Measurements from ENCODE around the gene C5AR2.
A peak's percentile ranks its signal among the peaks of the same experiment; 100 is the strongest.
"Not testable (repeated sequence)": the region's sequence is repeated elsewhere in the genome, so short reads cannot be mapped to it uniquely, and the experiment has no call there.

The C5AR2 gene

DNA sequence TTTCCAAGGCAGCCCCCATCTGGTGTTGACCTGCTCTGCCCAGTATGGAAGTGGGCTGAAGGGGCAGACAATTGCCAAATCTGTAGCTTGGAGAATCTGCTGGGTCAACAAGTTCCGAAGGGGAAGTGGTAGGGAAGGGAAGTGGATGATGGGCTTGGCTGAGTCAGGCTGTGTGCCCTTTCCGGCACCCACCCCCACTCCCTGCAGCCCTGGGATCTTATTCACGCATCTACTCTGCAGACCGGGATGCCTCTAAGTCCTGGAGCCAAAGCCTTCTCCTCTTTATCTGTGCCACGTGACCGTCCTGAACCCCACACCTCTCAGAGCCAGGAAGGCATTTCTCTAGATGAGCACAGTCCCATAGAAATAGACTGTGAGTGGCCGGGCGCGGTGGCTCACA lies 7.5 kb upstream of the C5AR2 start:
- no peak for DNase-seq

DNA sequence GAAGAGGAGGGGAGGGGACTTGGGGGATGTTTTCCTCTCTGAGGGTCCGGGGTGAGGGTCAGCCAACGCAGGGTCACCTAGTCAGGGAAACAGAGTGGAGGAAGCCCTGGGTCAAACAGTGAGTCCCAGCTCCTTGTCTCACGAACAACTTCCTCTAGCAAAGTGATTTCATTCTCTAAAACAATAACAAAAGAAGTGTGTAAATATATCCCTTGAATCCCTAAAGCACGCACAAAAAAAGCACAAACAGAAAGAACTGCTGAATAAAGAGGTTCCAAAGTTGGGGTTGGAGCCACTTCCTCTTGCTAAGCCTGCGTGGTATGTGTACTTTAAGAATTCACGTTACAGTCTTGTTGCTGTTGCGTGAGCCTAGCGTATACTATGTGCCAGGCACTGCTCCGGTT lies 1.5 kb upstream of the C5AR2 start:
- no peak for DNase-seq

DNA sequence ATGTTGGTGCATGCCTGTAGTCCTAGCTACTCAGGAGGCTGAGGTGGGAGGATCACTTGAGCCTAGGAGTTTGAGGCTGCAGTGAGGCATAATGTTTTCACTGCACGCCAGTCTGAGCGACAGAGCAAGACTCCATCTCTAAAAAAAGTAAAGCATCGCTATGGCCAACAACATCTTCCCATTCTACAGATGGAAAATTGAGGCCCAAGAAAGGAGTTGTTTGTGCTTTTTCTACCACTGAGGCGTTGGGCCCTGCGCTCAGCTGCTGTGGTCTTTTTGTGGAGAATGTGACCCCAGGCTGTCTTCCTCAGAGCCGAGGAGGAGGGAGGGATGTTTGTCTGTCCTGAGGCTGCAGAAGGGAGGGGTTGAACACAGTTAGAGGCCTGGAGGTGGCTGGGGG lies 485 bp upstream of the C5AR2 start:
- DNase-seq, result no peak

DNA sequence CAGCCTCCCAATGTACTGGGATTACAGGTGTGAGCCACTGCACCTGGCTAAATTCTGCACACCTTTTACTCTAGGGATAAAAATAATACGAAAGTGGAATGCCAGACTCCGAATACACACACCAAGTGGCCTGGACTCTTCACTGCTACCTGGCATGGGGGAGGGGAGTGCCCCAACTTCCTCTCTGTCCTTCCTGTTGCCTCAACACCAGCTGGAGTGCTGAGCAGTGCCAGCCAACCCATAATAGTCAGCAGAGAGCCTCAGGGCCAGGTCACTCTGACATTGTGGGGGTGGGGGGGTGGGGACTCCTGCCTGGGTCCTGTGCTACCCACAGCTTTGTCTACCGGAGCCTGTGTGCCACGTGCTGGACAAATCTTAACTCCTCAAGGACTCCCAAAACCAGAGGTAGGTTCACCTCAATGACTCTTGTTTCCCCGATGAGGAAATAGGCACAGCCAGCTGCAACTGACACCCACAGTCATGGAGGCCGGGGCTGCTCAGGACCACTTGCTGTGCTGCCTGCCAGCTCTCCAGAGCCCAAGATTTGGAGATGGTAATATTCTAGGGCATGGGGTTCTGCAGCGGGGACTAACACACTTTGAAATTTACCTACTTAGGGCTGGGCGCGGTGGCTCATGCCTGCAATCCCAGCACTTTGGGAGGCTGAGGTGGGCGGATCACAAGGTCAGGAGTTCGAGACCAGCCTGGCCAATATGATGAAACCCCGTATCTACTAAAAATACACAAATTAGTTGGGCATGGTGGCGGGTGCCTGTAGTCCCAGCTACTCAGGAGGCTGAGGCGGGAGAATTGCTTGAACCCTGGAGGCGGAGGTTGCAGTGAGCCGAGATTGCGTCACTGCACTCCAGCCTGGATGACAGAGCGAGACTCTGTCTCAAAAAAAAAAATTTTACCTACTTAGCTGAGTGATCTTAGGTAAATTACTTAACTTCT lies 5.1 kb downstream of the C5AR2 start:
- not testable (repeated sequence) for DNase-seq

DNA sequence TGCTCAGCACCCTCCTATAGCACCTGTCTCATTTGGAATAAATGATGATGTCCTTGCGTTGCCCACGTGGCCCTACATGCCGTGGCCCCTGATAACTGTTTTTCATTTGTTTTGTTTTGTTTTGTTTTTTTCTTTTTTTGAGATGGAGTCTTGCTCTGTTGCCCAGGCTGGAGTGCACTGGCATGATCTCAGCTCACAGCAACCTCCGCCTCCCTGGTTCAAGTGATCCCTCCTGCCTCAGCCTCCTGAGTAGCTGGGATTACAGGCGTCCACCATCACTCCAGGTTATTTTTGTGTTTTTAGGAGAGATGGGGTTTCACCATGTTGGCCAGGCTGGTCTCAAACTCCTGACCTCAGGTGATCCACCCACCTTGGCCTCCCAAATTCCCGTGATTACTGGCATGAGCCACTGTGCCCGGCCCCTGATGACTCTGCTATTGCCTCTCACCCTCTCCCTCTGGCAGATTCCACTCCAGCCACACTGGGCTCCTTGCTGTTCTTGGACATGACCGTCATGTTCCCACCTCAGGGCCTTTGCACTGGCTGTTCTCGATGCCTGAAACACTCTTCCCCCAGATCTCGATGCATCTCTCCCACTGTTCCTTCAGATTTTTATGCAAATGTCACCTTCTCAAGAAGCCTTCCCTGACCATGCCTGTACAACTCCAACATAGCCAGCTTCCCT lies 7.4 kb downstream of the C5AR2 start:
- DNase-seq, result no peak

DNA sequence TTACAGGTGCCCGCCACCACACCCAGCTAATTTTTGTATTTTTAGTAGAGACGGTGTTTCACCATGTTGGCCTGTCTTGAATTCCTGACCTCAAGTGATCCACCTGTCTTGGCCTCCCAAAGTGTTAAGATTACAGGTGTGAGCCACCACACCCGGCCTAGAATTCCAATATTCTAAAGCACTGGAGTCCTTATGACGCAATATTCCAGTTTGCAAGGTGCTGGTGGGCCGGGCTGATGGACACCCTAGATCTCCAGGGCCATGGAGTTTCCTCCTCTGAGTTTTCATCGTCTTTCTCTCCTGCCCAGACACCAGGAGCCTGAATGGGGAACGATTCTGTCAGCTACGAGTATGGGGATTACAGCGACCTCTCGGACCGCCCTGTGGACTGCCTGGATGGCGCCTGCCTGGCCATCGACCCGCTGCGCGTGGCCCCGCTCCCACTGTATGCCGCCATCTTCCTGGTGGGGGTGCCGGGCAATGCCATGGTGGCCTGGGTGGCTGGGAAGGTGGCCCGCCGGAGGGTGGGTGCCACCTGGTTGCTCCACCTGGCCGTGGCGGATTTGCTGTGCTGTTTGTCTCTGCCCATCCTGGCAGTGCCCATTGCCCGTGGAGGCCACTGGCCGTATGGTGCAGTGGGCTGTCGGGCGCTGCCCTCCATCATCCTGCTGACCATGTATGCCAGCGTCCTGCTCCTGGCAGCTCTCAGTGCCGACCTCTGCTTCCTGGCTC lies 8.7 kb downstream of the C5AR2 start:
- no peak for DNase-seq

DNA sequence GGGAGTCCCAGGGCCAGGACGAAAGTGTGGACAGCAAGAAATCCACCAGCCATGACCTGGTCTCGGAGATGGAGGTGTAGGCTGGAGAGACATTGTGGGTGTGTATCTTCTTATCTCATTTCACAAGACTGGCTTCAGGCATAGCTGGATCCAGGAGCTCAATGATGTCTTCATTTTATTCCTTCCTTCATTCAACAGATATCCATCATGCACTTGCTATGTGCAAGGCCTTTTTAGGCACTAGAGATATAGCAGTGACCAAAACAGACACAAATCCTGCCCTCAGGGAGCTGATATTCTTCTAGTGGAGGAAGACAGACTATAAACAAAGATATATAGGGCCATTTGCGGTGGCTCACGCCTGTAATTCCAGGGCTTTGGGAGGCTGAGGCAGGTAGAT lies 9.8 kb downstream of the C5AR2 start:
- DNase-seq, result no peak

DNA sequence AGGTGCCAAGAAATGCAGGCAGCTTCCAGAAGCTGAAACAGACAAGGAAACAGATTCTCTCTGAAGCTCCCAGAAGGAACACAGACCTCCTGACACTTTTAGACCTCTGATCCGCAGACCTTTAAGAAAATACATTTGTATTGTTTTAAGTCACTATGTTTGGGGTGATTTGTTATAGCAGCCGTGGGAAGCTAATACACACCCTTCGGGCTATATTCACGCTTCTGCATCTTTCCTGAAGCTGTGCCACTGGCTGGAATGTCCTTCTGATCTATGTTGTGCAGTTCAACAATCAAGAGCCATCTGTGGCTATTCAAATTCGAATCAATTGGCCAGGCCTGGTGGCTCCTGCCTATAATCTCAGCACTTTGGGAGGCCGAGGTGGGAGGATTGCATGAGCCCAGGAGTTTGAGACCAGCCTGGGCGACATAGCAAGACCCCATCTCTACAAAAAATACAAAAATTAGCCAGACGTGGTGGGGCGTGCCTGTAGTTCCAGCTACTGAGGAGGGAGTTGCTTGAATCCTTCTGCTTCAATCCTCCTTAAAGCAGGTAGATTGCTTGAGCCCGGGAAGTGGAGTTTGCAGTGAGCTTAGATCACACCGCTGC lies 11.3 kb downstream of the C5AR2 start:
- no peak for DNase-seq

DNA sequence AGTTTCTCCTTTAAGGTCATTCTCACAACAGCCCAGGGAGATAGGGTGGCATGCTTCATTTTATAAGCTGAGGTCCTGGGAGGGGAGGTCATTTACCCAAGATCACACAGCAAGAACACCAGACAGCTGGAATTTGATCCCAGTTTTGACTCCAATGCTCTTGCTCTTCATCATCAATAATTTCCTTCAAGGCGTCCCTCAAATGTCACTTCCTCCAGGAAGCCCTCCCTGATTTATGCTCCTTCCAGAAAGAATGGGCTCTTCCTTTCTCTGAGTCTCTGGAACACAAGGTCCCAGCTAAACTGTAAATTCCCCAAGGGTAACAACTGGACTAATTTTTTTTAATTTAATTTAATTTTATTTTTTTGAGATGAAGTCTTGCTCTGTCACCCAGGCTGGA lies 12.4 kb downstream of the C5AR2 start:
- DNase-seq, result no peak

DNA sequence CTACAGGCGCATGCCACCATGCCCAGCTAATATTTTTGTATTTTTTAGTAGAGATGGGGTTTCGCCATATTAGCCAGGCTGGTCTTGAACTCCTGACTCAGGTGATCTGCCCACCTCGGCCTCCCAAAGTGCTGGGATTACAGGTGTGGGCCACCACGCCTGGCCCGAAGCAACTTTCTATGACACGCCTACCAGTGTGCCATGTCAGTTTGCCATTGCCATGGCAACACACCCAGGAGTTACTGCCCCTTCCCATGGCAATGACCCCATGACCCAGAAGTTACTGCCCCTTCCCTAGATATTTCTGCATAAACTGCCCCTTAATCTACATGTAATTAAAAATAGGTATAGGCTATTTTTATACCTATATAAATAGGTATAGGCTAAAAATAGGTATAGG lies 14.0 kb downstream of the C5AR2 start:
- DNase-seq, result not testable (repeated sequence)

DNA sequence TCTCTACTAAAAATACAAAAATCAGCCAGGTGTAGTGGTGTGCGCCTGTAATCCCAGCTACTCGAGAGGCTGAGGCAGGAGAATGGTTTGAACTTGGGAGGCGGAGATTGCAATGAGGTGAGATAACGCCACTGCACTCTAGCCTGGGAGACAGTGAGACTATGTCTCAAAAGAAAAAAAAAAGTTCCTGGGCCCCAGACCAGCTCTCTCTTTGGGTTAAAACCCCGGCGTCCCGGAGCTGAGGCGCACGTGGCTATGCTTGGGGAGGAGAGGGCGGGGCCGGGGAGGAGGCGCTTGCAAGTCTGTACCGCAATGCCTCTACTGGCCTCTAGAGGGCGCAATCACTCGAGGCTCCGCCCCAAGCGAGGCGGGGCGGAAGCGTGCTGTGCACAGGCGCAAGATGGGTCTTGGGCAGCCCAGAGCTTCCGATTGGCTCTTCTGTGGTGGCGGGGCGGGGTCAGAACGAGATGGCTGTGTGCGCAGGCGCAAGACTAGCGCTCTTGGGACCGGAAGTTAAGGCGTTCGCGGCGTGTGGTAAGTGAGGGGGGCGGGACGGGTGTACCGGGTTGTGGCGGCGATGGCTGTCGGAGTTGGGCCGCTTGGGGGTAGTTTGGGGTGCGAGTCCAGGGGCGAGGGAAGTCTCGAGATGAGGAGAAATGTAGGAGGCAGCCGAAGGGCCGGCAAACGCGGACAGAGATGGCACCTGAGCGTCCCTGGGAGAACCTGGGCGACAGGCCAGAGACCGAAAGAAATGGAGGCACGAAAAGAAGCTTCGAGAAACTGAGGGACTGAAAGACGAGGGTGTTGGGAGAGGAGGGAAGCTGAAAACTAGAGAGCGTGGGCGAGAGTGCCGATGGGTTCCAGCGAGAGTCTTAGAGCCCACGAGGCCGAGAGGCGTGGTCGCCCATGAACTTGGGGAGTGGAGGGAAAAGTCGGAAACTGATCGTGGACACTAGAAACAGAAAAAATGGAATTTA lies 17.1 kb downstream of the C5AR2 start, which contains the start of gene DHX34:
Gene DHX34, plus strand, starts transcription at position 497 of the 977 bp plus-strand sequence. CDS start 3,716 bp downstream, outside the sequence.
- DNase-seq, result peak; percentile 99

DNA sequence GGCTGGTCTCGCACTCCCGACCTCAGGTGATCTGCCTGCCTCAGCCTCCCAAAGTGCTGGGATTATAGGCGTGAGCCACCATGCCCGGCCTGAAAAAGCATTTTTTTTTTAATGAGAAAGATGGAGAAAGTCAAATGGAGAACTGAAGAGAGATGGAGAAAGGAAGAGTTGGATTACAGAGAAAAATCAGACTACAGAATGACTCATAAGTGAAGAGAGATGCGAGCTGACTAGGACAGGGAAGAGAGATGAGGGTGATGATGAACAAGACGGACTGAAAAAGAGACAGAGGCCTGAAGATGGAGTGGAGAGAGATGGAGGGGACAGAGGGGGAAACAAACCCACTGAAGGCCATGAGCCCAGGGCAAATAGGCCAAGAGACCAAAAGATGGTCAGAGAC lies 18.7 kb downstream of the C5AR2 start:
- DNase-seq, result no peak

DNA sequence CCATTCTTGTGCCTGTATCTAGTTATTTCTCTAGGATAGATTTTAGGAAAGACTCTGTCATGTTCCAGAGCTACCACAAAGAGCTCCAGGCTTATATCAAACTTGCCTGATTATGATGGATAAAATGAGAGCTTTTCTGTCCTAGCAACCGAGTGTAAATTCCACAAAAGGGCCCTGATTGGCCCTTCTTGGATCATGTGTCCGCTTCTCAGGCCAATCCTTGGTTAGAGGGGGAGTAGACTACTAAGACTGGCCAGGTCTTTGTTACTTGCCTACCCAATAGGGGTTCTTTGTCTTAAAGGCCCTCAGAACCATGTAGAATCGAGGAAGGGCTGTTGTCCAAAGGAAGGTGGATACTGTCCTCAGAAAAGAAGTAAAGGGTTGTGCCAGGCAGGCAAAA lies 19.6 kb downstream of the C5AR2 start:
- DNase-seq, result no peak

DNA sequence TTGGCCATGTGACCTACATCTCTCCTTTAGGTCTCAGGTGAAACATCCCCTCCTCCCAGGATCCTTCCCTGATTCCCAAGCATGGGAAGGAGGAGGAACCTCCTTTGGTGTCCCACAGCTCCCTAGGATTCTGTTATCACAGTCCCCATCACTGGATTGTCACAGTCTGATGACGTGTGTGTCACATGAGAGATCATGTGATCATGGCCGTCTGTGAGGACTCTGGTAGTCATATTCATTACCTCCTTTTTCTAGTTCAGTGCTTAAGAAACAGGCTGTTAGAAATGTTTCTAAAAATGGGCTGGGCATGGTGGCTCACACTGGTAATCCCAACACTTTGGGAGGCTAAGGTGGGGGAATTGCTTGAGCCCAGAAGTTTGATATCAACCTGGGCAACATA lies 20.1 kb downstream of the C5AR2 start:
- no peak for DNase-seq

DNA sequence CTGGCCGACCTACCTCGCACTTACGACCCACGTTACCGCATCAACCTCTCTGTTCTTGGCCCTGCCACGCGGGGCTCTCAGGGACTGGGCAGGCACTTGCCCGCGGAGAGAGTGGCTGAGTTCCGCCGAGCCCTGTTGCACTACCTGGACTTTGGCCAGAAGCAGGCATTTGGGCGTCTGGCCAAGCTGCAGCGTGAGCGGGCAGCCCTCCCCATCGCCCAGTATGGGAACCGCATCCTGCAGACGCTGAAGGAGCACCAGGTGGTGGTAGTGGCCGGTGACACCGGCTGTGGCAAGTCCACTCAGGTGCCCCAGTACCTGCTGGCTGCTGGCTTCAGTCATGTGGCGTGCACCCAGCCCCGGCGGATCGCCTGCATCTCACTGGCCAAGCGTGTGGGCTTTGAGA lies 21.3 kb downstream of the C5AR2 start:
- no peak for DNase-seq

DNA sequence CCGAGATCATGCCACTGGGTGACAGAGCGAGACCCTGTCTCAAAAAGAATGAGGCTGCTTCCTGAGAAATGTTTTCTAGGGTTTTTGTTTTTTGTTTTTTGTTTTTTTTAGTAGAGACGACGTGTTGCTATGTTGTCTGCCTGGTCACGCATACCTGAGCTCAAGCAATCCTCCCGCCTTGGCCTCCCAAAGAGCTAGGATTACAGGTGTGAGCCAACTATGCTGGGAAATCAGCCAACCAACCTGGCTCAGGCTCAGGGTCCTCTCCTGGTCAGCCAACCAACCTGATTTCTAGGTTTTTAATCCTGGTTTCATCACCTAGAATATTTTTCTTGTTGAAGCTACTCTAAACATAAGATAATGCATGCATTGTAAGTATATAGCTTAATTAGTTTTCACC lies 24.9 kb downstream of the C5AR2 start:
- no peak for DNase-seq

DNA sequence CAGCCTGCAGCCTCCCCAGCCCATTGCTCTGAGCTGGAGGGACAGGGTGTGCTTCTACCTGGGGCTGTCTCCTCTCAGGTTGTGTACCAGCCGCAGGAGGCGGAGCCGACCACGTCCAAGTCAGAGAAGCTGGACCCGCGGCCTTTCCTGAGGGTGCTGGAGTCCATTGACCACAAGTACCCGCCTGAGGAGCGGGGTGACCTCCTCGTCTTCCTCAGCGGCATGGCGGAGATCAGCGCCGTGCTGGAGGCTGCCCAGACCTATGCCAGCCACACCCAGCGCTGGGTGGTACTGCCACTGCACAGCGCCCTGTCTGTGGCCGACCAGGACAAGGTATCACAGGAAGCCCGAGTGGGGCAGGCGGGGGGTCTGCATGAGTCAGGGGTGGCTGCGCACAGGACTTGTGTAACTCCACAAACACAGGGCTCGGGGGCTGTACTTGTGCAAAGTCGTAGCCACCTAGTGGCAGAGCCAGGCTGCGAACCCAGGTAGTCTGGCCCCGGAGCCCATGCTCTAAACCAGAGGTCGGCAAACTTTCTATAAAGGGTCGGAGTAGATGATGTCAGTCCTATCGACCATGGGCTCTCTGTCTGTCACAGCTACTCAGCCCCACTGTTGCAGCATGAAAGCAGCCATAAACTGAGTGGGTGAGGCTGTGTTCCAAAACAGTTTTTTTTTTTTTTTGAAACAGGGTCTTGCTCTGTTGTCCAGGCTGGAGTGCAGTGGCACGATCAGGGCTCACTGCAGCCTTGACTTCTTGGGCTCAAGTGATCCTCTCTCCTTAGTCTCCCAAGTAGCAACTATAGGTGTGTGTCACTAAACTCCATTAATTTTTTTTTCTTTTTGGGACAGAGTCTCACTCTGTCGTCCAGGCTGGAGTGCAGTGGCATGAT lies 26.1 kb downstream of the C5AR2 start:
- DNase-seq, result no peak

DNA sequence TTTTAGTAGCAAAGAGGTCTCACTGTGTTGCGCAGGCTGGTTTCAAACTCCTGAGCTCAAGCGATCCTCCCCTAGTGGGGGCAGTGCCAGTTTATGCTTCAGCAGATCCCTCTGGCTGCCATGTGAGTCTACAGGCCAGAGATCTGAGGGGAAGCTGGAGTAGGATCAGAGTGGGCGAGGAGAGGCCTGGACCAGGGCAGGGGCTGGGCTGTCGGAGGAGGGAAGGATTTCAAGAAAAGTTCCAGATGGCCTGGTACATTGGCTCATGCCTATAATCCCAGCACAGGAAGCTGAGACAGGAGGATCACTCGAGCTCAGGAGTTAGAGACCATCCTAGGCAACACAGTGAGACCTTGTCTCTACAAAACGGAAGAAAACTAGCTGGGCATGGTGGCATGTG lies 27.0 kb downstream of the C5AR2 start:
- no peak for DNase-seq

DNA sequence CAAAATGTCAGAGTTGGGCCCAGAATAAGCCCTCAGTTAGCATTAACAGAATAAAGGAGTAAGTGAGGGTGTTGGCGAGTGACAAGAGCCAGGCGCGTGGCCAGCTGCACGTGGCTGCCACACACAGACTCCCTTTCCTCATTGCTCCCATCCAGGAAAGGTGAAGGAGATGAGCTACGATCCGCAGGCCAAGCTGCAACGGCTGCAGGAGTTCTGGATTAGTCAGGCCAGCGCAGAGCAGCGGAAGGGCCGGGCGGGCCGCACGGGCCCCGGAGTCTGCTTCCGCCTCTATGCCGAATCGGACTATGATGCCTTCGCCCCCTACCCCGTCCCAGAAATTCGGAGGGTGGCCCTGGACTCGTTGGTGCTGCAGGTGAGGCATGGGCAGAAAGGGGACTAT lies 30.3 kb downstream of the C5AR2 start:
- DNase-seq, result no peak

DNA sequence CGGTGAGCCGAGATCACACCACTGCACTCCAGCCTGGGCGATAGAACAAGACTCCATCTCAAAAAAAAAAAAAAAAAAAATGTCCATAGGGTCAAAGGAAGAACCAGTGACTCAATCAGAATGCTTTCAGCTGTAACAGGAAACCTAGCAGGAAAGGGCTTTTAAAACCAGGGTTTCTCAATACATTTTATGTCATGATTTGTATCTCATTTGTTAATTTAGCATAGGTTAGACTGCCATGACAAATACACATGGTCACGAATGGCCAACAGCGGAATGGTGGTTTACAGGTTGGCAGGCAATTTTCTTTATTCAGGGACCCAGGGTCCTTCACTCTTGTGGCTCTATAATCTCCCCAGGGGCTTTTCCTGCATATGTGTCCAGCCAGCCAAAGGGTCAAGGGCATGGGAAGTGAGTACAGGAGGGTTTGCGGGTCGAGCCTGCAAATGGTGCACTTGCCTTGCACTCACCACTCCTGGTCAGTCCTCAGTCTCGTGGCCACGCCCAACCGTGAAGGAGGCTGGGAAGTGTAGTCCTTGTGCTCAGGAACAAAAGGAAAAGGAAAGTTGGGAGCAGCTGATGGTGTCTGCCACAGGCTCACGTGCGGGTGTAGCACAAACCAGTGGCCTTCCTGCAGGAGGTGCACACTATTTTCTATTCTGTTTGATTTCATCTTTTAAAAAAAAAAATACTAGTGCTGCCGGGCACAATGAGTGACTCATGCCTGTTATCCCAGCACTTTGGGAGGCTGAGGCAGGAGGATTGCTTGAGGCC lies 32.0 kb downstream of the C5AR2 start:
- DNase-seq, result no peak

Data from activated naive CD4-positive, alpha-beta T cell treated with Interleukin-2 at 50 U/mL for 16 hours (primary cell).